ENCODE data around the gene MAP3K14. TPM values are rescaled to one million over a fixed set of nuclear protein-coding genes. Genes with fewer than 3 reads are reported as not detected.

MAP3K14 gene
- total RNA-seq, result 10 to 100 TPM in 9 of 10 donors, 1 to 10 TPM in 1; 6.7 to 24.1 (median 12.6) TPM
- 10 to 100 TPM in 1 of 2 donors, 1 to 10 TPM in 1; 7.9 to 15.9 TPM for polyA plus RNA-seq
- long read RNA-seq, donor 1, full-length matches to known transcripts, result 3 of 24 reads
- long read RNA-seq, donor 1, partial matches to known transcripts, result 18 of 24 reads
- long read RNA-seq, donor 1, other reads (novel, unspliced or antisense), result 3 of 24 reads
- long read RNA-seq, donor 2, full-length matches to known transcripts, result 6 of 26 reads
- long read RNA-seq, donor 2, partial matches to known transcripts, result 11 of 26 reads
- long read RNA-seq, donor 2, other reads (novel, unspliced or antisense), result 9 of 26 reads
- long read RNA-seq, donor 3, full-length matches to known transcripts, result 8 of 49 reads
- long read RNA-seq, donor 3, partial matches to known transcripts, result 32 of 49 reads
- long read RNA-seq, donor 3, other reads (novel, unspliced or antisense), result 9 of 49 reads

DNA sequence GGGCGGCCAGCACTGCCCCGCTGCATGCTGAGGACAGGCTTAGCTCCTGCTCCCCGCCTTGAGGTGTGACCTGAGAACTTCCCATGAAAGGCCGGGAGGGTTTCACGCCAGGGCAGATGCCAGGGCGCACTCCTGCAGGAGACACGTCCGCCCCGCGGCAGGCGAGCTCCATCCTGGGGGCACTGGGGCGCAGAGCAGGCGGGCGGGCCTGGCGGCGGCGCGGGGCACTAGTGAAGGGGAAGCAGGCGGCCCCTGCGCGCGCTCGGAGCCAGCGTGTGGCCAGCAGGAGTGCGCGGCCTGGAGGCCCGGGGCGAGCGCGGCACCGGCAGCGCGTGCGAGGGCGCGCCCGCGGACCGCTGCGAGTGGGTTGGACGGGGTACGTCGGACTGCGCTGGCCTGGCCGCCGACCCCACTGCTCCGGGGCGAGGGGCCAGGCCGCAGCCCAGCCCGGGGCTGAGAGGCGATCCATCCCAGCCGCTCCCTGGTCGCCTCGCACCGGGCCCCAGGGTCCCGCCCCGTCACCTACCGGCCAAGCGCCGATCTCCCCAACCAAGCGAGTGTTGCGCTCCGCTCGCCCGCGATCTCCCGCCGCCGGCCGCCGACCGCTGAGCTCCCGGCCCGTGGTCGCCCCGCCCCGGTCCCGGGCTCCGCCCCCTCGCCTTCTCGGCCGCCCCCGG, at the start of gene MAP3K14:
TSS of gene MAP3K14 (minus strand) at position 587 of the 677 bp plus-strand sequence. CDS start 26,275 bp downstream, outside the sequence.
- DNase-seq (peak; percentile 60 to 80), ATAC-seq (peak; percentile 3 to 68 (median 42))
- H3K4me1 ChIP-seq, result peaks cover 11 to 74% (median 53%) of the 10 kb centered on the region in 9 donors
- peak within 1 kb of the TSS; percentile 65 to 98 (median 96) for H3K27ac ChIP-seq
- peak within 1 kb of the TSS; percentile 68 to 95 (median 82) for H3K4me3 ChIP-seq
- WGBS, 2 donors, result 0% methylated on average over 60 to 83 of the region's 83 CpGs
- no peaks in the 10 kb centered on the region for H3K27me3 ChIP-seq
- TF ChIP-seq, protein P1, sequence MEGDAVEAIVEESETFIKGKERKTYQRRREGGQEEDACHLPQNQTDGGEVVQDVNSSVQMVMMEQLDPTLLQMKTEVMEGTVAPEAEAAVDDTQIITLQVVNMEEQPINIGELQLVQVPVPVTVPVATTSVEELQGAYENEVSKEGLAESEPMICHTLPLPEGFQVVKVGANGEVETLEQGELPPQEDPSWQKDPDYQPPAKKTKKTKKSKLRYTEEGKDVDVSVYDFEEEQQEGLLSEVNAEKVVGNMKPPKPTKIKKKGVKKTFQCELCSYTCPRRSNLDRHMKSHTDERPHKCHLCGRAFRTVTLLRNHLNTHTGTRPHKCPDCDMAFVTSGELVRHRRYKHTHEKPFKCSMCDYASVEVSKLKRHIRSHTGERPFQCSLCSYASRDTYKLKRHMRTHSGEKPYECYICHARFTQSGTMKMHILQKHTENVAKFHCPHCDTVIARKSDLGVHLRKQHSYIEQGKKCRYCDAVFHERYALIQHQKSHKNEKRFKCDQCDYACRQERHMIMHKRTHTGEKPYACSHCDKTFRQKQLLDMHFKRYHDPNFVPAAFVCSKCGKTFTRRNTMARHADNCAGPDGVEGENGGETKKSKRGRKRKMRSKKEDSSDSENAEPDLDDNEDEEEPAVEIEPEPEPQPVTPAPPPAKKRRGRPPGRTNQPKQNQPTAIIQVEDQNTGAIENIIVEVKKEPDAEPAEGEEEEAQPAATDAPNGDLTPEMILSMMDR (IDR thresholded peaks at IDR 0.05), result peak in 5 of 9 donors; percentile 9 to 48 (median 30)
- H3K36me3 ChIP-seq, result peaks cover 0 to 3% (median 0%) of the 10 kb centered on the region in 9 donors
- intact Hi-C loops (cut with DNase I), result loop anchor here in 6 of 10 donors (1.0 to 10.0 kb wide), 6 partner anchors 23 to 172 kb away; partner anchors contain the start of genes FMNL1 (in 1 of the 6) and HEXIM1 (in 1 of the 6)
- no peaks in the 10 kb centered on the region for H3K9me3 ChIP-seq

DNA sequence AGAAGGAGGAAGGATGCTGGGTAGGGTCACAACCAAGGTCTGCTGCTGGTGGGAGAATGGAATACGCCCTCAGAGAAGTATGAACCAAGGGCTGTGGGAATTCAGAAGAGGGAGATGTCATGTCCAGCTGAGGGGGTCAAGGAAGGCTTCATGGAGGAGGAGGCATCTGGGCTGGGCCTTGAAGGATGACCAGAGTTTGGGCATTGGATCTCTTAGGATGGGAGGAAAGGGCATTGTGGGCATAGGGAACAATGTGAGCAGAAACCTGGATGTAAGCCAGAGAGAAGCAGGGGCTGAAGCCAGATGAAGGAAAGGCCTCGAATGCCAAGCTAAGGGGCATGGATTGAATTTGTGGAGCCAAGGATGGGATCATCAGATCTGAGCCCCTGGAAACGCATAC, 49.2 kb upstream of the MAP3K14 start:
- DNase-seq (no peak), ATAC-seq (no peak)
- Histone ChIP-seq H3K27me3 (peaks cover 0 to 1% (median 0%) of the 10 kb centered on the region in 7 donors), H3K4me3 (no peak overlapping the region), H3K27ac (no peak overlapping the region), H3K36me3 (no peaks in the 10 kb centered on the region), H3K4me1 (peaks cover 0 to 18% (median 4%) of the 10 kb centered on the region in 9 donors), H3K9me3 (no peaks in the 10 kb centered on the region)
- intact Hi-C loops (cut with DNase I), result loop anchor here in 1 of 10 donors (5.0 kb wide), 1 partner anchor 44 kb away; no protein-coding TSS in a partner anchor
- 92 to 94% methylated on average over 3 of the region's 3 CpGs for WGBS, 2 donors
- TF ChIP-seq, protein P1 (IDR thresholded peaks at IDR 0.05), result no peak

DNA sequence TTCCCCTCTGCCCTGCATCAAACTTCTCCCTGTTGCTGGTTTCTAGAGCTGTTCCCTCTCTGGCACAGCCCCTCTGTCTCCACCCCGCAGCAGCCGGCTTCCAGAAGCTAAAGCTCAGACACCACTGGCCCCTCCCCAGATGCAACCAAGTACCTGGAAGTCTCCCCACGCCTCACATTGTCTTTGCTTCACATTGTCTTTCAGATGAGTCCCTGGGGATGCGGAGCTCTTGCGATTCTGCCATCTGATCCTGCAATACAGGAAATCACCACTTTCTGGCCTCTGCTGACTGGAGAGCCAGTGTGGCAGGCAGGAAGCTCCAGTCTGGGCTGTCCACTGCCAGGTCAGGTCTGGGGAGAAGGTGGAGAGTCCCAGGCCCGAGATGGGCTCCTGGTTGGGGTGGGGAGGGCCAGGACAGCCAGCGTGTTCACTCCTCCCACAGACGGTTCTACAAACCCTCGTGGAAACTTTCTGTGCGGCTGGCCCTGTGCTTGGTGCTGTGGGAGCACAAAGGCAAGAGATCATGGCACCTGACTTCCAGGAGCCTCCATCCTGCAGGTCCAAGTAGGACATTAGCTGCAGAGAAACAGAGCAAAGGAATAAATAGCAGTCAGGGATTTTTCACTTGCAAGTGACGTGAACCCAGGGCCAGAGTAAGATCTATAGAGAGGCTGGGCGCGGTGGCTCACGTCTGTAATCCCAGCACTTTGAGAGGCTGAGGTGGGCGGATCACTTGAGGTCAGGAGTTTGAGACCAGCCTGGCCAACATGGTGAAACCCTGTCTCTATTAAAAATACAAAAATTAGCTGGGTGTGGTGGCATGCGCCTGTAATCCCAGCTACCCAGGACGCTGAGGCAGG, 47.9 kb upstream of the MAP3K14 start:
- no peaks in the 10 kb centered on the region for H3K27me3 ChIP-seq
- H3K36me3 ChIP-seq, result no peaks in the 10 kb centered on the region
- ATAC-seq (peak in 6 of 8 donors; percentile 45 to 73 (median 55)), DNase-seq (peak in 1 of 2 donors; percentile 18)
- H3K4me1 ChIP-seq, result peaks cover 0 to 17% (median 4%) of the 10 kb centered on the region in 9 donors
- no peak overlapping the region for H3K4me3 ChIP-seq
- intact Hi-C loops (cut with DNase I), result loop anchor here in 2 of 10 donors (5.0 kb wide), 1 partner anchor 42 kb away; no protein-coding TSS in a partner anchor
- WGBS, 2 donors, result 66 to 68% methylated on average over 17 of the region's 17 CpGs
- no peaks in the 10 kb centered on the region for H3K9me3 ChIP-seq
- peak overlapping the region in 1 of 10 donors; percentile 41 for H3K27ac ChIP-seq
- TF ChIP-seq, protein P1 (IDR thresholded peaks at IDR 0.05), result no peak
